GM18502 (cell line): ENCODE data around the gene RAI2.

ENCODE experiments used
- ATAC-seq: cut with Tn5 transposase; IDR thresholded peaks from one replicate; pipeline ENCODE4 v1.9.1; 2021; ENCODE audit warnings: mild to moderate bottlenecking; ENCODE audit not compliant: unreplicated experiment, poor library complexity

Gene RAI2

DNA sequence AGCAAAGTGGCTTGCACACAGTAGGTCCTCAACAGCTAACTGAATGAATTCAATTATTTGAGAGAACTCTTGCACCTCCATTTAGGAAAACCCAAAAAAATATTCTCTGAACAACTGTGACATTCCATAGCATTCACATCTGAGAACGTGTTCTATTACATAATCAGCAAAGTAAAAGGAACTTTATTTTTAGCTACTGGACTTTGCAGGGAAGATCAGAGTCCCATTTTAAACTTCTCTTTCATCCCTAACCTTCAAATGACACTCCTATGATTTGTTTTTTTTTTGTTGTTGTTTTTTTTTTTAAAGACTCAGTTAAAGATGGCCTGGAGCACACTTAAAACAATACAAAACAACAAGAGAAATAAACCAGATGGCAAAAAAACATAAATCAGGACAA is 30.9 kb downstream of the RAI2 start:
- no peak for ATAC-seq

DNA sequence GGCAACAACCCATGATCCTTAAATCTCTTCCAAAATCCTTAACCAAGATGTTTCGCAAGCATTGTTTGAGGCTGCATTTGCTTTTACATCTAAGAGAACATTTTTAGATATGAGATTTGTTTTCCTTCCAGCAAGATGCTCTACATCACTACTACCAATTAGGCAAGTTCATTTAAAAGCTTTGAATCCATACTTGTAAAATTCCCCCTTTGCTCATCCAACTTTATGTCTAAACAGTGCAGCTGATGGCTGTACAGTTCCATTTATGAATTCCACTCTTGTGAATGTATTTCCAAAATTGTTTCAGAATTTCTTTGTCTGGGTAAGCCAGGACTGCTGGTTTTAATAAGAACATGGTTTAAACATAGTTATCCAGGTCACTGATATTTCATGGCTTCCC is 31.5 kb downstream of the RAI2 start:
- ATAC-seq, result no peak

DNA sequence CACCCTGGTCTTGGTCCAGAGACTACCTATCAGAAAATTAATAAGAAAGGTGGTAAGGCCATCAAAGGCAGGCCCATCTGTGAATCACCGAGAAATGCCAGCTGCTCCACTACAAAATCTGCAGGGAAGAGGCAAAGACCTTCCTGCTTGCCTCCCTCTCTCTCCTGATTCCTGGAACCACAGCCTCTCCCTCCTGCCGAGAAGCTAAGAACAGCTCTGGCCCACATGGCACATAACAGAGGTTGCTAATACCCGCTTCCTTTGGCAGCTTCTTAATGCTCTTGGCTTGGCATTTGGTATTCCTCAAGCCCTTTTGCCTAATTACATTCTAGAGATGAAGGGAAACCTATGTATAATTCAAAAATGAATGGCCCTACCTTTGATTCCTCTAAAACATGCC is 32.9 kb downstream of the RAI2 start:
- ATAC-seq, result no peak

DNA sequence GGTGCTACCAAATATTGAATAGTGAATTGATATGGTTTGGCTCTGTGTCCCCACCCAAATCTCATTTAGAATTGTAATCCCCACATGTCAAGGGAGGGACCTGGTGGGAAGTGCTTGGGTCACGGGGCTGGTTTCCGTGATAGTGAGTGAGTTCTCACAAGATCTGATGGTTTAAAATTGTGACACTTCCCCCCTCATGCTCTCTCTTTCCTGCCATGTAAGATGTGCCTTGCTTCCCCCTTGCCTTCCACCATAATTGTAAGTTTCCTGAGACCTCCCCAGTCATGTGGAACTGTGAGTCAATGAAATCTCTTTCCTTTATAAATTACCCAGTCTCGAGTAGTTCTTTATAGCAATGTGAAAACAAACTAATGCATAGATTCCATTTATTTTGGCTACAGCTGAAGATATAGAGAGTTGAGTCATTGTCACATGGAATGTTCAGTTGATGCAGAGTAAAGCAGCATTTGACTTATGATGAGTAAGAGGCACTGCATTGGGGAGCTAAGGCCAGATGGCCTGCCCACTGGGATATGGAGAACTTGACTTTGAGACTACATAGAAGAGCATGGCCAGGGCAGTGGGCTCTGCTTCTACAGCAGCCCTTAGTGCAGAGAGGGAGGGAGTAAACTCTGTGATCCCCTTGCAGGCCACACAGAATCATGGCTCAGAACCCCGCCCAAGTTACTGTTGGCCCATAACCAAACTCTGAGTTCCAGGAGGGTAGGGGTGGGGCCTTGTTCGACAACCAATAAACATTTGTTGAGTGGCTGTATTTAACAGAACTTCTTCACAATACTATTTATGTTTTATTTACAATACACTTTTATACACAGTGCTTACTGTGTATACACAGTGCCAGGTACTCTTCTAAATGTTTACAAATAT is 34.2 kb downstream of the RAI2 start:
- no peak for ATAC-seq

DNA sequence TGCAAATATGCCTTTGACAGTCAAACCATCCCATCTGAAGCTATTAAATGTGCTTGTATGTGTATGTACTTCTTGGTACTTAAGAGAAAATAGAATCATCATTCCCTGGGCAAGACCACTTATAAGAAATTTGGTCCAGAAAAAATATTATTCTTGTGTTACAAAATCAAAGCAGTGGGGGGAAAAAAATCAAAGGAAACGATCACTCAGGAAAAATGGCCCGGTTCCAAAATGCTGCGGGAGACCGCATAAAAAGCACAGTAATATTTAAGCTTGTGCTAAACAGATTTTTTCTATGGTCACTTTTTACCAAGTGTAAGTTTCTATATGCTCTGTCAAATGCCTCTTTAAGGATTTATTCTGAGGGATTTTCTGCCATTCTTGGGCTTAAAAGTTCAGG is 36.1 kb downstream of the RAI2 start:
- ATAC-seq, result no peak

DNA sequence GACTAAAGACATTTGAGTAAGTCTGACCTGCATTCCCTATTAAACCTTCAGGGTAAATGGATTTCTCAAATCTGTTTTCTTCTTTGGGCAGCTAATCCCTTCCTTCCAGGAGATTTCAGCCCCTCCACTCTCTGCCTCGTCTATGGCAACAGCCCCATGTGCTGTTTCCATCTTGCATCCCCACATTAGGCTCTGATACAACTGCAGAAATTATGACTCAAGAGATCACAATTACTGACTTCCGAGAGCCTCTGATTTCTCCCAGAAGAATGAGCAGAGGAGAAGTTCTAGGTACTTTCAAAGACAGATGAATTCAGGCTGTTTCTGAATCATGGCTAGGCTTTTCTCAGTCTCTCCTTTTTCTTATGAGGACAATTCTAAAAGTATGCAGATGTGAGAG is 38.7 kb downstream of the RAI2 start:
- ATAC-seq, result no peak

DNA sequence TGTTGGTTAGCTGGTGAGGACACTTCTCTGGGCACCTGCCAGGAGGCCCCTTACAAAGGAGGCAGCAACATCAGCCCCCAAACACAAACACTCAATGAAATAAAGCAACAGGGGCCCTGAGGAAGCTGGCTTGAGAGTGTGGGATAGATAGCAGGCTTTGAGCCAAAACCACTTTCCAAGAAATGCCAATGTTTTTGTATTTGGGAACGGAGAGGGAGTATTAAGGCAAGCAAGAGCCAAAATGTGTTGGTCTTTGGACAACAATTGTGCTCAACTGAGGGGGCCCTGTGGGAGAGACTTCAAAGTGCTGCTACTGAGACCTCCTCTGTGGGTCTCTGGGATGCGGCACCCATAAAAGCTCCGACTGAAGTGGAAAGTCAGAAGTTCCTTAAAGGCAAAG is 41.0 kb downstream of the RAI2 start:
- ATAC-seq, result no peak

DNA sequence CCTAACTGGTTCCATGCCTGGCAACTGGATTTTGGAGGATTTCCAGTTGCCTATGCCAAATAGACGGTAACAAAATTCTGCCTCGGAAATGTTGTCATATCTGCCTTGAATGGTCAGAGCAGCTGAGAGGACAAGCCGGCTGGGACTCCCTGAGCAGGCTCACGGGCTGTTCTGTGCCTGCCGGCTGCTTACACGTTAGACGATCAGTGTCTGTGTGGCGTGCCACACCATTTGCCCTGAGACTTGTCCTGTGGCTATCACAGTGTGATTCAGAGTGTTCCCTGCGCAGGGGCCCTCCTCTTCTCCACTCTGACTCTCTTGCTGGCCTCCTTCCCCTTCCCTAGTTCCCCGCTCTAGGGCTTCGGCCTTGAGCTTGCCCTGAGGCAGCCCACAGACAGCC is 42.4 kb downstream of the RAI2 start:
- no peak for ATAC-seq

DNA sequence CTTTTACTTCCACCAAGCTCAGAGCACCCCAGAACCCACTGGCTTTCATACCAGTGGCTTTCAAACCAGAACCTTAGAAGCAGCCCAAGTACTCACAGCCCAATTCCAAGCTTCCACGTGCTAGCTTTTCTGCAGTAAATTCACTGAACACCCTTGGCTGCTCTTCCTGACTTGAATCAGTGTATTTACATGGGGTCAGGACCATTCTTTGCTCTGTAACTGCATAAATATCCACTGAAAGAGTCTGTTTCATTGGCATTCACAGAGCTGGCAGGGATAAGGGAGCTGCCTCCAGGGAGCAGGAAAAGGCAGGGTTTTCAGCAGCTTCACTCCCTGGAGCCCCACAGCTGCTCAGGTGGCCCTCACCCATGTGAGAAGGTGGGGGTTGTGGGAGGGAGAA is 43.8 kb downstream of the RAI2 start:
- ATAC-seq, result no peak

DNA sequence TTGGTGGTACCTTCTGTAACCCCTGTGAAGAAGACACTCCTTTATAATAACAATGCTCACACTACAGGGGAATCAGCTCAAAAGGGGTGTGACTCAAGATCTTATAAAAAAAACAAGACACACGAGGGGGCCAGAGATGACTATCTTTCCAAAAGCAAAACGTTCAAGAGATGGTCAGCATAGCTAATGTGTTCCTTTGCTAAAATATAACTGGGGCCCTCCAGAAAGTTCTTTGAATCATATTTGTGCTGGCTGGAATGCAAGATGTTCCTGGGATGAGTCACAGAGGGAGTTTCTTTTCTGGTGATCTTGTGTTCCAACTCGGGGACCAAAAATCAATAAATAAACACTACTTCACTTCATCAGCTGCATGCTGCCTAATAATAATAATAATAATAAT is 46.5 kb downstream of the RAI2 start:
- no peak for ATAC-seq

DNA sequence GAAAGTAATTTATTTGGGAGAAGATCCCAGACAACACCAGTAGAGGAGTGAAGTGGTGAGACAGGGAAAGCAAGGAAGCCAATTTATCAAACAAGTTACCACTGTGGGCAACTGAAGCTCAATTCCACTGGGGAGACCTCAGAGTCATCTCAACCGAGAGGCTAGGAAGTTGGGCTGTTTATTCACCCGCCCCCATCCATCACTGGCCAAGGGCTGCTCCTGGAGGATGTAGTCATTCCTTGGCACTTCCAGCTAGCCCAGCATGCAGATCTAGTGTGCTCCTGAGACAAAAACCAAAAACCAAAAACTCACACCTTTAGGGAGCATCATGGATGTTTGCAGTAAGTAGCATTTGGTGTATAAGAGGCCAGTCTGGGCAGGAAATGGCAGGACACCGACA is 47.0 kb downstream of the RAI2 start:
- no peak for ATAC-seq

DNA sequence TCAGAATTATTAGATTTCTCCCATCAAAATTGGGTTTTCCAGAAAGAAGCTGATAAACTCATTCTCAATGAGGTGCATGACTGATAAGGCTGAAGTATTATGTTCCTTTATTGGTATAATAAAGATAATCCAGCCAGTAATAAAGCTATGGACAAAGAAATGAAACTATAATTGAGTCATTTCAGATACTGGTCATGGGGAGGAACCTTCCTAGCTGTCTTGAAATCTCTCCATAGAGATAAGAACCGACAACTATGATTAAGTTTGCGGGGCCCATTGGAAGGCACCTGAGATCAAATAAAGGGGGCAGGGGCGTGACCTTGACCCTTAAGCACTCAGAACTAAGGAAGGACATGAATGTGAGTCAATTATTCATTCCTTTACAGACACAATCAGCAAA is 47.8 kb downstream of the RAI2 start:
- no peak for ATAC-seq

DNA sequence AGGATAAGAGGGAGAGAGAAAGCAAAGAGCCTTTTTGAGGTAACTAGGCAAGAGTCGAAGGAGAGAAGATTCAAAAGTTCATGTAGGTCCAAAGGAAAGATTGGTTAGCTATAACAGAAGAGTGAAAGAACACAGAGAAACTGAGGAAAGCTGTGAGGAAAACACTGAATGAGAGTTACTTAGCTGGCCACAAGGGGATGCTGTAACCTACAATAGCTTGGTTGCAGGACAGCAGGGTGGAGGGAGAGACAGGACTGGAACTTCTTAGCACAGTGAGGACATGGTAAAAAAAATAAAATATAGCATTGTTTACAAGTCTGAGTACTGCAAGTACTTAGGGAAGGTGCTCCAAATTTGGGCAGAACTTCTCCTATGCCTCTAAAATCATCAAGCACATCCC is 48.3 kb downstream of the RAI2 start:
- no peak for ATAC-seq

DNA sequence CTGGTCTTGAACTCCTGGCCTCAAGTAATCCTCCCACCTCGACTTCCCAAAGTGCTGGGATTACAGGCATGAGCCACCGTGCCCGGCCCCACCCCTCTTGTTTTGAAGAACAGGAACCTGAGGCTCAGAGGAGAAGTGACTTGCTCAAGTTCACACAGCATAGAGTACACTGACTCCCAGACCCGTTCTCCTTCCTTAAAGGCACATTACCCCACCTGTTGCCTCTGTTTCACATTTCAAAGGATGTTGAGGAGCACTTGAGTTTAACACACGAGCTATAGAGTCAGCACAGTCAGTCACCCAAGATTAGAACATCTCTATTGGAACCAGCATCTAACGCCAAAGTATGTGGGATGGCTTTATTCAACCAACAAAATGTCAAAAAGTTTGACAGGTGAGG is 51.1 kb downstream of the RAI2 start:
- ATAC-seq, result no peak

DNA sequence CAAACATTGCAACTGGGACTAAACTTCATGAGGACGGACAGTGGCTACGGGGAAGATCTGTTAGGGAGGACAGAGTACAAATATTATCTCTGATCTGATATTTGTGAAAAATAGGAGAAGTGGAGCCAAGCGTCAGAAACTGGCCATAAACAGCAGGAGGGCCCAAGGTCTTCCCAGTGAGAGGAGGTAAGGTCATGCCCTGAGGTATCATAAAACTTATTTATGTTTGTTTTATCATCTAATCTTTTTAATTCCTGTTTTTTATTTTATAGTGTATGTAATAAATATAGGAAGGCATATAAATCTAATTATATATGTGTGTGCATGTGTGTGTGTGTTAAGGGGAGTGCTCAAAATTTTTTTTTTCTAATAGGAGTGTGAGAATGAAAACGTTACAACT is 51.8 kb downstream of the RAI2 start:
- no peak for ATAC-seq

DNA sequence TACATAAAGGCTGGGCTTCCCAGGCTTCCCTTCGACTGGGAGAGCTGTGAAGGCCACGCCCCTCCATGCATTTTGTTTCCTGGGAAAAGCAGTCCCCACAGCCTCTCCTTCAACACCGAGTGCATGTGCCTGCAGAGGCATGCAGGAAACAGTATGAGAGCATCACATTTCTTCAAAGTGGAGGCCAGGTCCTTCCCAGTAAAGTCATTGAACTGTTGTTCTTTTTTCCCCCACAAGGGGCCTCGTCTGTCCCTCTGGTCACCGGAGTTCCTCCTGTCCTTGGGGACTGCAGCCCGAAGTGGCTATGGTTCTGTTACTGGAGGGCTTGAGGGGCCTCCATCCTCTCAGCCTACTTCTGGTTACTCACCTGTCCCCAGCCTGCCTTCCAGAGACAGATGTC is 56.0 kb downstream of the RAI2 start:
- ATAC-seq, result no peak

DNA sequence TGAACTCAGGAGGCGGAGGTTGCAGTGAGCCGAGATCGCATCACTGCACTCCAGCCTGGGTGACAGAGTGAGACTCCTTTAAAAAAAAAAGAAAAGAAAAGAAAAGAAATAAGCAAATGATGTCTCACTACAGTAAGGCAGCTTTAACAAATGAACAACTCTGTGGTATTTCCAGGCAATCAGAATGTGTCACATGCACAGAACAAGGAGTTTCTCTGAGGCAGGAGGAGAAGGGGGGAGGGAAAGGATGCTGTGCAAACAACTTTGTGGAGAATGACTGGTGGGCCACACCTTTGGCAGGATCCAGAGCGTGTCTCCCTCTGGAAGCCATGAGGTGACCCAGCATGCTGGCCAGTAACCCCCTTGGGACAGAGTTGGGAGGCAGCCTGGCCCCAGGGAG is 57.6 kb downstream of the RAI2 start:
- no peak for ATAC-seq

DNA sequence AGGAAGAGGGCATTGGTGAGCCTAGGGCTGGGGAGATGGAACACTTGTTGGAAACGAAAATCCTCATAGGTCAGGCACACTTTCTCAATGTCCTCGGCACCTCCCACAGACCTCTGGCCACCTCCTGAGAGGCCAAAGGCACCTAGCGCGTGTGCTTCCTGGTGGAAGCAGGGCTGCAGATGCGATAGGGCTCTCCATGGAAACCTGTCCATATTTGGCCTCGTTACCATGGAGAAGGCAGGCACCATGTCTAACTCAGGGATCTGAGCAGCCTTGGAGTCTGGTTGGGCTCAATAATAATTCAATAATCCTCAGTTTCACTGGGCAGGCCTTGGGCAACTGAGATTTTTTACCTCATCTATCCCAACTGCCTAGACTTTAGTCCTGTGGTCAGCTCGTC is 58.3 kb downstream of the RAI2 start:
- no peak for ATAC-seq

DNA sequence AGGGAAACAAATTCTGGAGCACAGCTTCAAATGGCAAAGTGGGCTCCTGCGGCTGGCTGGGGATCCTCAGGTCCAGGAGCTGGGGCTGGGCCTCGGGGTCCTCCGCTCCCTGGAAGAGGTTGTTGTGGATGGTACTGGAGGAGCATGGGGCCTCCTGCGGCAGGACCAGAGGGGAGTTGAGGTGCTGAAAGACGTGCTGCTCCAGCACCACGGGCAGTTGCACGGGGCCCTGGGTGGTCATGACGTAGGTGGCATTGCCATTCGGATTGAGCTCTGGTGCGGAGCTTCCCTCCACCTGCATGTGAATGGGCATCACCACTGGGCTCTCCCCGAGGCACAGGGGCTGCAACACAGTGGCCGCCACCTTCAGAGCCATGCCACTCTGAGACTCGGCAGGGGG is 59.7 kb downstream of the RAI2 start:
- no peak for ATAC-seq

DNA sequence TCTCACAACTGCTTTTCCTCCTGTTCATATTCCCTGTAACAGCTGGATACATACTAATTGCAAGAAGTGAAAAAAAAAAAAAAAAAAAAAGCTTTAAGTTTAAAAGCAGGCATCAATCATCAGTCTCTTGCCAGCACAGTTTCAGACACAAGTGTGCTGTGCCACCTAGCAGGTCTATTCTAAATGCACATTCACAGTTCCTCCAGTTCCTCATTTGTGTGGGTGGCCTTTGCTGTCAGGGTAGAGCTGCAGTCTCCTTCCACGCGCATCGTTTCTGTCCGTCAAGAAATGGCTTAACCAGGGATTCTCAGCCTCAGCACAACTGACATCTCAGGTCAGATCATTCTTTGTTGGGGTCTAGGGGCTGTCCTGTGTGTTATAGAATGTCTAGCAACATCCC is 62.2 kb downstream of the RAI2 start:
- ATAC-seq, result no peak

DNA sequence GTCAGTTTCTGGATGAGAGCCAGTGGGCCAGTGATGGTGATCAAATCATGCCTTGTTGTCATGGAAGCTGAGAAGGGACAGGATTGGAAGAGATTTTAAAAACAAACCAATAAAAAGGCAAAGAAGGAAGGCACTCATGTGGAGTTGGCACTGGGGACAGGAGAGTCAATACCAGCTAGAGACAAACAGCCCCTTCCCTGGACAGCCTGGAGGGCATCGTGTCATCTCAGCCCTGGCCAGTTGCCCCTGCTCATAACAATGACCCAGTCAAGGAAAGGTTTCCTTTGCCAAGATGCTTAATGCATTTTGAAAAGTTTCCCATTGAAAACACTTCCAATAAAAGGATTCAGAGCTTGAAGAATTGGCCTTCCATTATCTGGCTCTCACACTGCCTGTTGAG is 68.3 kb downstream of the RAI2 start:
- no peak for ATAC-seq

DNA sequence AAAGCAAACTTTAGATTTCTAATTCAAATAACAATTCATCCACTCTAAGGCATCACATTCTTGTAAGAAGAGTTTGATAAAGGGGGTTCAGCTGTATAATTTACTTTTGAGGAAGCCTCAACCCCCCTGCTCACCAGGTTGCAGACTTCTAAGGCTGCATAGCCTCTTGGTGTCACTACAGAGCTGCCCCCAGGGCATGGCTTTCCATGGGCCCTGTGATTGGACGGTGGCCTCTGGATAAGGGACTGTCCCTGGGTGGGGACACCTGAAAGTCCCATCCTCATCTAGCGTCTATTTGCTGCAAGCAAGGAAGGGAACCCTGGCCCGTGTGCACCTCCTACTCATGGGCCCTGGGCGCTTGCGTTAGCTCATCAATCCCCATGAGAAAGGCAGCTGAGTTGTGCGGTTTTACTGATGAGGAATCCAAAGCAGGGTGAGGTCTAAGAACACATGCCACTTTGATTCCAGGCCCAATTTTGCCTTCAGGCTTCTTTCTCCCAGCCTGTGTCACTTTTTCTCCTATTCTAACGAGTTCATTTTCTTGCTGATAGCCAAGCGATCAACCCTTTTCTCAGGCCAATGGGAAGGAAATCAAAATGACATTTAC is 72.0 kb downstream of the RAI2 start:
- ATAC-seq, result no peak
